NCI-H460 (cell line): Measurements from ENCODE around the gene POTEB2. TPM values are rescaled to one million over a fixed set of nuclear protein-coding genes. Genes with fewer than 3 reads are reported as not detected.
"Not testable (repeated sequence)": the region's sequence is repeated elsewhere in the genome, so short reads cannot be mapped to it uniquely, and the experiment has no call there.

Source experiments
- DNase-seq: peaks from one replicate; pipeline ENCODE4 v3.0.0-alpha.2; 2016; ENCODE audit warnings: low read depth; ENCODE audit errors: extremely low read depth
- polyA plus RNA-seq: library from polyadenylated mRNA; depleted of rRNA; stranded (reverse); fragments of >200 nt; gene quantifications from 2 replicates; pipeline ENCODE4 v1.2.3, GENCODE V29; 2014; cell fraction: nucleus; rRNA removed
- small RNA-seq, 2 experiments: library from RNA; depleted of rRNA; stranded (forward); fragments of <200 nt; gene quantifications; one replicate each; pipeline ENCODE3, GENCODE V24; 2014
- total RNA-seq: library from RNA; depleted of rRNA; stranded (reverse); fragments of >200 nt; shearing (Covaris generic); gene quantifications from 2 replicates; pipeline ENCODE4 v1.2.3, GENCODE V29; 2014; rRNA removed

The POTEB2 gene
- not detected in 2 replicates for total RNA-seq
- not detected in 2 replicates for polyA plus RNA-seq

- not testable (repeated sequence) for DNase-seq
These were observed at the start of gene POTEB2 for GRCh38 chr15:20866214-20866613. Gene POTEB2 (minus strand): TSS chr15:20866314. CDS start chr15:20866281, 33 bp downstream.

- DNase-seq = not testable (repeated sequence)
These were observed 13.8 kb upstream of the POTEB2 start for GRCh38 chr15:20879916-20880315.

GRCh38 chr15:20878464-20878863 is 12.3 kb upstream of the POTEB2 start:
- not testable (repeated sequence) for DNase-seq

GRCh38 chr15:20877819-20878218 is 11.7 kb upstream of the POTEB2 start:
- DNase-seq = not testable (repeated sequence)

Small RNAs within 50 kb of the gene (small RNA-seq; reads per million reads assigned to genes)
- gene AC012414.2 (0 reads per million in 2 experiments), gene MIR3118-2 (0 reads per million in 2 experiments), gene RNU6-749P (0 reads per million in 2 experiments), gene ZNF519P2 (0 reads per million in 2 experiments)
